ENCODE data around the gene ANKS6. TPM values are rescaled to one million over a fixed set of nuclear protein-coding genes. Genes with fewer than 3 reads are reported as not detected.

Gene ANKS6
- total RNA-seq, 6 donors from 2014 or later = 25.6 to 56.2 (median 34.2) TPM

GRCh38 chr9:98822661-98823060 is 26.3 kb upstream of the ANKS6 start:
- Histone ChIP-seq H3K27ac (no peak overlapping the region), H3K9me3 (no peaks in the 10 kb centered on the region), H3K4me1 (no peaks in the 10 kb centered on the region), H3K36me3 (peaks cover 0 to 4% (median 0%) of the 10 kb centered on the region in 4 donors), H3K27me3 (no peaks in the 10 kb centered on the region), H3K4me3 (no peak overlapping the region)
- TF ChIP-seq POLR2AphosphoS5 (IDR thresholded peaks at IDR 0.05) = no peak
- TF ChIP-seq CTCF (IDR thresholded peaks at IDR 0.05) = no peak
- no peak for TF ChIP-seq EP300 (IDR thresholded peaks at IDR 0.05)
- no peak for TF ChIP-seq POLR2A (IDR thresholded peaks at IDR 0.05)
- DNase-seq = no peak
- WGBS, 2 donors = 80 to 87% methylated on average over 6 of the region's 6 CpGs
- no peak for ATAC-seq (ENCODE audit: low FRiP score in 2 of 2)

DNA sequence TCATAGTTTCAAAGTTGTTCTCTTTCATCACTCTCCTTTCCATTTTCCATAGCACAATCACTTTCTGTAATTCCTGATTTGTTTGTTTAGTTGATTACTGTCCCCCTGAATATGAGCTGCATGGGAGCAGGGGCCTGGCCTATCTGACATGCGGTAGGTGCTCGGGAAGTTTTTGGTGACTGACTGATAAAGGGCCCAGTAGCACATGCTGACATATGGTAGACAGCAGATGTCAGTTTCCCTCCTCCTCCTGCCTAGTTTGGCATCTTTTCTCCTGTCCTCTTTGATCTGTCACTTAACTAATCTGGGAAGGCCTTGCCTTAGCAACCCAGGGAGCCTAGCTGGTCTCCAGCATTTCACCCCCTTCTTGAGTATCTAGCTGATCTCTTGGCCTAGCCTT is 25.5 kb upstream of the ANKS6 start:
- Histone ChIP-seq H3K27me3 (no peaks in the 10 kb centered on the region), H3K9me3 (no peaks in the 10 kb centered on the region), H3K27ac (no peak overlapping the region), H3K36me3 (peaks cover 0 to 3% (median 0%) of the 10 kb centered on the region in 4 donors), H3K4me3 (no peak overlapping the region), H3K4me1 (no peaks in the 10 kb centered on the region)
- no peak for TF ChIP-seq POLR2AphosphoS5 (IDR thresholded peaks at IDR 0.05)
- TF ChIP-seq EP300 (IDR thresholded peaks at IDR 0.05) = no peak
- no peak for TF ChIP-seq CTCF (IDR thresholded peaks at IDR 0.05)
- ATAC-seq (ENCODE audit: low FRiP score in 2 of 2) = no peak
- DNase-seq = no peak
- WGBS, 2 donors = 96 to 98% methylated on average over 2 of the region's 2 CpGs

GRCh38 chr9:98819231-98819630 is 22.9 kb upstream of the ANKS6 start:
- no peaks in the 10 kb centered on the region for H3K36me3 ChIP-seq
- no peaks in the 10 kb centered on the region for H3K4me1 ChIP-seq
- H3K4me3 ChIP-seq = no peak overlapping the region
- DNase-seq (no peak), ATAC-seq (ENCODE audit: low FRiP score in 2 of 2) (no peak)
- TF ChIP-seq EP300 (IDR thresholded peaks at IDR 0.05) (no peak), POLR2A (IDR thresholded peaks at IDR 0.05) (no peak), CTCF (IDR thresholded peaks at IDR 0.05) (no peak), POLR2AphosphoS5 (IDR thresholded peaks at IDR 0.05) (no peak)
- H3K27ac ChIP-seq = no peak overlapping the region
- 91 to 97% methylated on average over 2 to 3 of the region's 3 CpGs for WGBS, 2 donors
- no peaks in the 10 kb centered on the region for H3K9me3 ChIP-seq
- no peaks in the 10 kb centered on the region for H3K27me3 ChIP-seq

DNA sequence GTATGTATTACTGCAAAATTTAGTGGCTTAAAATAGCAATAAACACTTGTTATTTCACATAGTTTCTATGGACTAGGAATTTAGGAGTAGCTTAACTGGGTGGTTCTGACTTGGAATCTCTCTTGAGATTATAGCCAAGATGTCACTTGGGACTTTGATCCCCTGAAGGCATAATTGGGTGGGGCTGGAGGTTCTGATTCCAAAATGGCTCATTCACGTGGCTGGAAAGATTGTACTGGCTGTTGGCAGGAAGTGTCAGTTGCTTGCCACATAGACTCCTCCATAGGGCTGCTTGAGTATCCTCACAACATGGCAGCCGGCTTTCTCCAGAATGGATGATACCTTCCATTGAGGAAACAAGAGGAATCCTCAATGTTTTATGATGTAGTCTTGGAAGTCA is 22.4 kb upstream of the ANKS6 start:
- Histone ChIP-seq H3K4me1 (no peaks in the 10 kb centered on the region), H3K9me3 (no peaks in the 10 kb centered on the region), H3K27me3 (no peaks in the 10 kb centered on the region), H3K27ac (no peak overlapping the region), H3K4me3 (no peak overlapping the region), H3K36me3 (no peaks in the 10 kb centered on the region)
- ATAC-seq (ENCODE audit: low FRiP score in 2 of 2) (no peak), DNase-seq (no peak)
- TF ChIP-seq CTCF (IDR thresholded peaks at IDR 0.05) (no peak), POLR2AphosphoS5 (IDR thresholded peaks at IDR 0.05) (no peak), EP300 (IDR thresholded peaks at IDR 0.05) (no peak), POLR2A (IDR thresholded peaks at IDR 0.05) (no peak)
- 83 to 91% methylated on average over 2 of the region's 2 CpGs for WGBS, 2 donors

DNA sequence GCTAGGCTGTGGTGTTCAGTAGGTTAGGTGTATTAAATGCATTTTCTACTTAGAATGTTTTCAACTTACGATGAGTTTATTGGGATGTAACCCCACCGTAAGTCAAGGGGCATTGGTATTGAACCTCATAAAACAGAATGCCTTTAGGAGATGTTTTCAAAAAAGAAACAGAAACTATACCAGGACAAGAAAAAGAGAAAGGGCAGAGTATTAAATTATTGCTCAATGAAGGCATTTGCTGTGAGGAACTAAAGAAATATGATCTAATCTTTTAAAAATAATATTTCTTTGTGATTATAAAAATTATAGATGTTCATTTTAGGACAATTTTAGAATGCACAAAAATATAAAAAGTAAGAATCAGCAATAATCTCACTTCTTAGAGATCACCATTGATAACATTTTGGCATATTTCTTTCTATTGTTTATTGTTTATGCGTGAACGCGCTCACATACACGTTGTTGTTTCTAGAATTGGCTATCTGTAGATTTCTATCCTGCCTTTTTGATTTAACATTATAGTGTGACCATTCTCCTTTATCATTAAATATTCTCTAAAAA is 19.1 kb upstream of the ANKS6 start:
- TF ChIP-seq POLR2A (IDR thresholded peaks at IDR 0.05) (no peak), POLR2AphosphoS5 (IDR thresholded peaks at IDR 0.05) (no peak), EP300 (IDR thresholded peaks at IDR 0.05) (no peak), CTCF (IDR thresholded peaks at IDR 0.05) (no peak)
- H3K36me3 ChIP-seq = no peaks in the 10 kb centered on the region
- no peak overlapping the region for H3K4me3 ChIP-seq
- no peak overlapping the region for H3K27ac ChIP-seq
- no peaks in the 10 kb centered on the region for H3K4me1 ChIP-seq
- no peaks in the 10 kb centered on the region for H3K9me3 ChIP-seq
- WGBS, 2 donors = 84 to 89% methylated on average over 6 of the region's 6 CpGs
- ATAC-seq (ENCODE audit: low FRiP score in 2 of 2) (no peak), DNase-seq (no peak)
- no peaks in the 10 kb centered on the region for H3K27me3 ChIP-seq

Data from upper lobe of left lung (tissue), 6 donors.